Measurements from ENCODE around the gene NACC2.

- TF ChIP-seq CTCF (IDR thresholded peaks at IDR 0.05) (no peak), EP300 (IDR thresholded peaks at IDR 0.05) (no peak), POLR2A (IDR thresholded peaks at IDR 0.05) (no peak)
Measured at GRCh38 chr9:136019681-136020060, 75.4 kb downstream of the NACC2 start.

All from ovary (tissue), 3 donors.